RKO (cell line): Measurements from ENCODE around the gene HS6ST1.
"Not testable (repeated sequence)": the region's sequence is repeated elsewhere in the genome, so short reads cannot be mapped to it uniquely, and the experiment has no call there.

ENCODE experiments used
- DNase-seq: peaks from one replicate; pipeline ENCODE4 v3.0.0-alpha.2; 2016; ENCODE audit warnings: low spot score

The HS6ST1 gene

GRCh38 chr2:128321784-128322714, 3.4 kb upstream of the HS6ST1 start:
- DNase-seq: peak; percentile 83

GRCh38 chr2:128320906-128321771, 2.5 kb upstream of the HS6ST1 start:
- DNase-seq: no peak

- no peak for DNase-seq
Observed at GRCh38 chr2:128320192-128320905, 1.7 kb upstream of the HS6ST1 start.

GRCh38 chr2:128319631-128320191, 1.0 kb upstream of the HS6ST1 start:
- DNase-seq: no peak

- peak; percentile 51 for DNase-seq
Observed at GRCh38 chr2:128318245-128318644, 423 bp downstream of the HS6ST1 start.

- DNase-seq: not testable (repeated sequence)
Observed at GRCh38 chr2:128317899-128318225, 806 bp downstream of the HS6ST1 start.

GRCh38 chr2:128317181-128317898, 1.3 kb downstream of the HS6ST1 start:
- DNase-seq: no peak

- no peak for DNase-seq
Observed at GRCh38 chr2:128316777-128317180, 1.9 kb downstream of the HS6ST1 start.

- DNase-seq: no peak
Observed at GRCh38 chr2:128315829-128316776, 2.6 kb downstream of the HS6ST1 start.

- no peak for DNase-seq
Observed at GRCh38 chr2:128315122-128315828, 3.4 kb downstream of the HS6ST1 start.

GRCh38 chr2:128314348-128315121, 4.1 kb downstream of the HS6ST1 start:
- DNase-seq: no peak

- DNase-seq: no peak
Observed at GRCh38 chr2:128313931-128314347, 4.7 kb downstream of the HS6ST1 start.

GRCh38 chr2:128313091-128313836, 5.4 kb downstream of the HS6ST1 start:
- DNase-seq: no peak

GRCh38 chr2:128312411-128312810, 6.3 kb downstream of the HS6ST1 start:
- DNase-seq: no peak

GRCh38 chr2:128311755-128312341, 6.8 kb downstream of the HS6ST1 start:
- DNase-seq: no peak

GRCh38 chr2:128311216-128311754, 7.4 kb downstream of the HS6ST1 start:
- no peak for DNase-seq

- DNase-seq: no peak
Observed at GRCh38 chr2:128310761-128311160, 7.9 kb downstream of the HS6ST1 start.
